NCI-H774 (cell line): ENCODE results near the gene GINS1.

Source experiments
- DNase-seq: peaks from one replicate; lab custom pipeline; 2025; lab: John Stamatoyannopoulos, UW

Gene GINS1

GRCh38 chr20:25477014-25477882 is 69.8 kb downstream of the GINS1 start:
- no peak for DNase-seq

DNA sequence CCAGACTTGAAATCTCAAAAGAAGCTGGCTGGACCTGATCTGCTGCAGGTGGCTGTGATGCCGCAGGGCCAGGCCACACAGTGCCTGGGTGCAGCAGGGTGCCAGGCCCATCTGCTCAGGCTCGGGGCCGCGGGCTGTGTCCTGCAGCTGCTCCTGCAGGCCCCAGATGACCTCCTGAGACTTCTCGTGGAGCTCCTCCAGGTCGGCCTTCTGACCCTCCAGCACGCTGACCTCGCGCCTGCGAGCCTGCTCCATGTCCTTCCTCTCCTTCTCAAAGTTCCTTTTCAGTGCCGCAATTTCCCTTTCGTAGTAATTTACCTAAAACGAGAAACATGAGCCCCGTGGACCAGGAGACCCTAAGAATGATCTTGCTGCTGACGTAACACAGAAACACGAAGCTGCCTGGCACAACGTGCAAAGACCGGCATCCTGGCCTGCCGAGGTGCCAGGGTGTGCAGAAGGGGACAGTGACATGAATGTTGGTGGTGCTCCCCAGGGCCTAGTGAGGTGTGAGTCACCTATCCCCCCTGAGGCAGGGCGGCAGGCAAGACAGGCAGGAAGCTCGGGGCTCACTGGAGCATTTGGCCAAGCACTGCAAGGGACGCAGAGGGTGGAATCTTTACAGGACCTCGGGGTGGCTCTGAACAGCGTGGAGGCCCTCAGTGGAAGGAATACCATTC is 71.6 kb downstream of the GINS1 start:
- no peak for DNase-seq

- DNase-seq = no peak
Measured at GRCh38 chr20:25479638-25480037, 72.2 kb downstream of the GINS1 start.

DNA sequence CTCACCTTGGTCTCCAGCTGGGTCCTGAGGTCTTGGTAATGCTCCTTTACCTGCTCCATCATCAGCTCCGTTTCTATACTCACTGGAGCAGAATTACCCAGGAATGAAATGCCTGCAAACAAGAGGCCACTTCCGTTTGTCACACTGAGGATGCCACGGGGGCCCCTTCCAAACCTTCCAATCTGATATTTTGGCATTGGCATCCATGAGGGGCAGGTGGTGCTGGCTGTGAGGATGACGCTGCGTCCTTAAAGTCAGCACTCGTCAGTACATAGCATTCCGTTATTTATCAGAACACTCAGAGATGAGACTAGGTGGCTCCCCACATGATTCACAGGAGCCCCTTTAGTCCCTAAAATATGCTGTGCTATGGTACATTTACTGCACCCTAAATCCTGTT is 72.7 kb downstream of the GINS1 start:
- no peak for DNase-seq

- no peak for DNase-seq
Measured at GRCh38 chr20:25480797-25481196, 73.3 kb downstream of the GINS1 start.

GRCh38 chr20:25481235-25481917 is 73.9 kb downstream of the GINS1 start:
- no peak for DNase-seq

DNA sequence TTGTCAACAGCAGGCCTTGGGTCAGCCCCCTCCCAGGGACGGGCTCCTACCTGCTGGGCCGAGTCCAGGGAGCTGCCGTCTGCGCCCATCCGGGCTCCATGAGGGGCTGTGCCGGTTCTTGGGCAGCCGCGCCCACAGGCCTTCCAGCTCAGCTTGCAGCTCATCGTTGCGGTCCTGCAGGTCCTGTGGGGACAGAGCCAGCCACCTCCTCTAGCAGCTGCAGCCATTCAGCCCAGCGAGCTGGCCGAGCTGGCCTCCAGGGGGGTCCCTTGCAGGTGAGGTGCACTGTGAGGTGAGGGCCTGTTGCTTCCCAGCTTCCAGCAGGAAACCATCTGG is 74.4 kb downstream of the GINS1 start:
- DNase-seq = no peak

DNA sequence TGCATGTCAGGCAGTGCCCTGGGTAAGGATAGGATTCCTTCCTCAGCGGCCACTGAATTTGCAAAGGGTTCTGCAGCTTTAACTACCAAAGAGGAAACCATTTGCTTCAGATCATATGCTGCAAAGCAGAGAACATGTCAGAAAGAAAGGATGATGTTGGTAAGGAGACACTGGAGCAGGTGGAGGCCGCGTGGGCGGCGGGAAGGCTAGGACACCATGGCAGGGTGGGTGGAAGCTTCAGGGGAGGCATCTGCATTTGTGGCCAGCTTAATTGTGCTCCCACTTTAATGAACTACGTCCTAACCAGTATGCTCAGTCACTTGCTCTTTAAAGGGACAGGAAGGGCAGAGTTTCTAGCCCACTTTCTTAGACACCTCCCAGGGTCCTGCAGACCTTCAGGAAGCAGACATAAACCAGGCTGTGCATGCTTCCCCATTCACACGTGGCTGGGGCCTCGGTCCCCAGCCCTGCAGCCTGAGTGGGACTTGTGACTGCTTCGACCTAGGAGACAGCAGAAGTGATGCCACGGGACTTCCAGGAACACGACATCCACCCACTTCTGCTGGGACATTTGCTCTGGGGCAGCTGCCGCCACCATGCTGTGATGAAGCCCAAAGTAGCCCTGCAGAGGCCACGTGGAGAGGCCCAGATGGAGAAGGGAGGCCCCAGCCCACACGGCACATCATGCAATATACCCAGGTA is 76.1 kb downstream of the GINS1 start:
- DNase-seq = no peak

DNA sequence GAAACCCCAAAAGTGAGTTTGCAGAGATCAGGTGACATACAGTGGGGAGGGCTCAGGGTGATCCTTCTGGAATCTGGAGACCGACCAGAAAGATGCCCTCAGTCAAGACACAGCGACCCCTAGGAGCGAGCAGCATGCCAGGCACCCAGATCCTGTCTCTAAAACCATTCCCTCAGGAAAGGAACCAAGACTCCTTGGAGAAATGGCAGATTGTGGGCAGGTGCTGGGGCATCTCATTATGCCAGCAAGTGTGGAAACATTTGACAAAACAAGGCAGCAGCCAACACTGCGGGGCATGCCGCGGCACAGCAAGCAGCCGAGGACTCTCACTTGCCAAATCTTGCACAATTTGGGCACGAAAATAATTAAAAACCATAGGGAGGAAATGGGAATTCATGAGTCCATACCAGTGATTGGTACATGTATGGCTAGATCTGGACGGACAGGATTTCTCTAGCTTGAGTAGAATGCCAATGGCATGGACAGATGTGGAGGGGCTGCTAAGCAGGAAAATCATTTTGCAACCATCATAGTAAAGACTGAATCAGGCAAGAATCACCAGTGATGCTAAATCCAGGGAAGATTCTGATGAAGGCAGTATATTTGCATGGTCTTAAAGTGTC is 76.9 kb downstream of the GINS1 start:
- no peak for DNase-seq

DNA sequence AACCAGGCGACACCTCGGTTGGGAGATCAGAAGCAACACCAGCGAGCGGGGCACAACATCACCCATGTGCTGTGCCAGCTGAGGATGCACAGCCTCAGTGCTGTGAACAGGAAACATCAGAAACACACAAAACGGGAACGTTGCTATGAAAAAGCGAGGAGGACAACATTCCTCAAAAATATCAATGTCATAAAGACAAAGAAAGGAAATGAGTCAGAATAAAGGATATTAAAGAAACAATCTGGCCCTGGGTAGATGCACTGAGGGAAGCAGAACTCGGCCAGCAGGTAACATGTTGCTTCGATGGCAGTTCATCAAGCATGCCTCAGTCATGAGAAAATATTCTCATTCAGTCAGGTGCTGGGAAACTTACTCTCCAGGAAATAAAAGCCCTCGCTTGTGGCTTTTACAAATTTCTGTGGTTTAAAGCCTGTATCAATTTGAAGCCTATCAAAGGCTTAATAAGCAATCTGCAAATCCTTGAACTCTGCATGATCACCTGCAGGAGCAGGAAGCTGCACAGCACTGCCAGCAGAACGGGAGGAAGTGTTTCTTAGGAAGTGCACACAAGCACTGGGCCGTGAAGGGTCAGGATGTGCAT is 77.5 kb downstream of the GINS1 start:
- DNase-seq = no peak

DNA sequence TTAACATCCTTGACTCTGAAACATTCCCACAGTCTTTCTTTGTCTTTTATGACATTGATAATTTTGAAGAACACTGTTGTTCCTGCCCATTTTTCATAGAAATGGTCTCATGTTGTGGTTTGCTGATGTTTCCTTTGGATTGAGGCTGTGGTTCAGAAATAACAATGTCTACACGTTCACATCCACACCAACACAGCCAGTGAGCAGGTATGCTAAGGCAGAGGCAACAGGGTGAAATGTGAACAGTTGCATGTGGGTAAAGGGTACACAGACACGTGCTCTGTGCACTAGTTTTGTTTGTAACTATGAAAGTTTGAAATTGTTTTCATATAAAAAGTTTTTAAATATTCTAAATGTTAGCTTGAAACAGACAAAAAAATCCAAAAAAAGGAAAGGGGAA is 78.4 kb downstream of the GINS1 start:
- DNase-seq = no peak

GRCh38 chr20:25486377-25486776 is 78.9 kb downstream of the GINS1 start:
- no peak for DNase-seq

DNA sequence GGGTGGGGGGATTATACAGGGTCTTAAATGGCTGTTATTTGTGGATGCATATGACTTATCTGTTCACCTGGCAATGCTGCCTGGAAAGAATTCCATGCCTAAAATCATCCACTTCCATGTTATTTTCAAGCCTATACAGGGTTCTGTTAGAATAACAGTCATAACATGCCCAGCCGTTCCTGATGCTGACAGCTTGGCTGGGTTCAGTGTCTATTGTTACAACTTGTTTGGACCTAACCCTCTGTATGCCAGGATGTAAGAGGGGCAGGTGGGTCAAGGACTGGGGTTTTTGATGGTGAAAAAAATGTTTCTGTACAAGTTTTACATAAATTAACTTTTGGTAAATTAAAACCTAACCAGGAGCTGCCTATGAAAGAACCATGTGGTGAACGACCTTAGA is 79.8 kb downstream of the GINS1 start:
- no peak for DNase-seq

DNA sequence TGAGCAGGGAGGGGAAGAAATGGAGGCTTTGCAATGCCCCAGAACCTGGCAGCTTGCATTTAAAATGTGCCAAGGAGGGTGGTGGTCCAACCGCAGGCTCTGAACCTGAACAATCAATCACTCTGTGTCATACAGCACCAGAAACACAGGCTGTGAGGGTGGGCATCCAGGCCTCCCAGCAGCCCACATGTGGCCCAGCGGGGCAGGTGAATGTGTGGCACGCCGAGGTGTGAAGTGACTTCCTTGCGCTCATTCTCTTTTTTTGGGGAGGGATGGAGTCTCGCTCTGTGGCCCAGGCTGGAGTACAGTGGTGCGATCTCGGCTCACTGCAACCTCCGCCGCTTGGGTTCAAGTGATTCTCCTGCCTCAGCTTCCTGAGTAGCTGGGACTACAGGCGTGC is 80.5 kb downstream of the GINS1 start:
- no peak for DNase-seq

GRCh38 chr20:25489221-25489871 is 81.9 kb downstream of the GINS1 start:
- no peak for DNase-seq

GRCh38 chr20:25490656-25491445 is 83.4 kb downstream of the GINS1 start:
- no peak for DNase-seq

DNA sequence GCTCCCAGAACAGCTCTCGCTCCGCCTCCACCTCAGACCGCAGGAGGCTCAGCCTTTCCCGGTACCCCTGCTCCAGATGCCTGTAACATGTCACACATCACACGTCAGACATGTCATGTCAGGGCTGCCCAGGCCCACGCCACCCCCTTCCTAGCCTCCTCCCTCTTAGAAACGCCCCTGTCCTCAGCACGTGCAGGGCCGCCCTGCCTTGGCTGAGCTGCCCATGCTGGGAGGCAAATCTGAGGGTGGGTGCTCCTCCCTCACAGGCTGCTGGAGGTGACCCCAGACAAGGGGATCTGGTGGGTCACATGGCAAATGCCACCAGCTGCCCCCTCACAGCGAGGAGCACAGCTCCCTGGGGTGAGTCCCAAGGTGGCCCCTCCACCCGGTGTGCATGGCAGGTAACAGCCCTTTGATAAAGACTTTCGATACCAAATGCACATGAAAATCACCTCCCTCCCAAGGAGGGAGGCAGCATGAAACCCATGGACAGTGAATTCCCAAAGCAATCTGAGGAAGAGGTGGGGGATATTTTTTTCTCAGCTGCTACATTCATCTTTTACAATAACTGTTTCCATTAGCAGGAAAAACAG is 84.1 kb downstream of the GINS1 start:
- DNase-seq = no peak

- no peak for DNase-seq
Measured at GRCh38 chr20:25493137-25493536, 85.7 kb downstream of the GINS1 start.

GRCh38 chr20:25493748-25494505 is 86.5 kb downstream of the GINS1 start:
- DNase-seq = no peak
